ENCODE data around the gene CHAMP1. TPM values are rescaled to one million over a fixed set of nuclear protein-coding genes. Genes with fewer than 3 reads are reported as not detected.

Gene CHAMP1
- total and polyA plus RNA-seq, 2 of the 13 experiments (the other 11 are each of a cell fraction or from before 2014, with no cell fraction given) = 8.4 to 9.7 TPM

DNA sequence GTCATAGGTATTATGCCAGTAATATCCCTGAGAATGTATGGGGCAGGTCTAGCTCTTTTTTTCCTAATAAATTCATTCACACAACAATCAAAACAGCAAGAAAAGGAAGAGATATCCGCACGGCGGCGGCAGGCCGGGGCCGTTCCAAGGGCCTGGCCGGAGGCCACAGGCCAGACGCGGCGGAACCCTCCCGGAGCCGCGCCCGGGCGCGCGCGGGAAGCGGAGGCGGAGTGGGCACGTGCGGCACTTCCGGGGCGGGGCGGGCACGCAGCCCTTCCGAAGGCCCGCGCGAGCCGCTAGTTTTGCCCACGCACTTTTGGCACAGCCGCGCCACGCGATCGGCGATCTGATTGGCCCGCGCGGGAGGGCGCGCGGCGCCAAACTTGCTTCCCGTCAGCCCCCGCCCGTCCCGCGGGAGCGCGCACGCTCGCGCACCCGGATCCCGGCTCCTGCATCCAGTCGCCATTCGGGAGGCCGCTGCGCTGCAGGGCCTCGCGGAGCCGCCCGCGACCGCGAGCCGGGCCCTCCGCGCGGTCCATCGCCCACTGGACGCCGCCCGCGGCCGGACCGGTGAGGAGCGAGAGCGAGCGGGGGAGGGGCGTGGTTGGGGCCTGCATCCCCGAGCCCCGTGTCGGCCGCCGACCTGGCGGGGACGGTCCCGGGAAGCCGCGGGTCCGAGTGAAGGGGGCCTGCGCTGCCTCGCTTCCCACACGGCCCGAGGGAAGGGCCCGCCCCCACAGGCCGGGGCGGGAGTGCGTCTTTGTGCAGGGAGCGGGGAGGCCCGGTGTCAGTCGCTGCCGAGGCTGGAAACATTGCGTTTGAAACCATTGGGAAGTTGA is at the start of gene CHAMP1 (continued):
- TF ChIP-seq KDM4B (CRISPR knock-in tag; IDR thresholded peaks at IDR 0.05) (no peak), CAMTA2 (CRISPR knock-in tag; IDR thresholded peaks at IDR 0.05; ENCODE audit: borderline replicate concordance) (no peak), ZNF678 (CRISPR knock-in tag; IDR thresholded peaks at IDR 0.05) (no peak), ZNF629 (CRISPR knock-in tag; conservative IDR thresholded peaks at IDR 0.05) (no peak), ZSCAN22 (CRISPR knock-in tag; IDR thresholded peaks at IDR 0.05) (no peak; the same call in 1 of the 2 replicates), FOSL1 (CRISPR knock-in tag; IDR thresholded peaks at IDR 0.05; ENCODE audit: borderline replicate concordance) (no peak)
- TF ChIP-seq, protein P1, sequence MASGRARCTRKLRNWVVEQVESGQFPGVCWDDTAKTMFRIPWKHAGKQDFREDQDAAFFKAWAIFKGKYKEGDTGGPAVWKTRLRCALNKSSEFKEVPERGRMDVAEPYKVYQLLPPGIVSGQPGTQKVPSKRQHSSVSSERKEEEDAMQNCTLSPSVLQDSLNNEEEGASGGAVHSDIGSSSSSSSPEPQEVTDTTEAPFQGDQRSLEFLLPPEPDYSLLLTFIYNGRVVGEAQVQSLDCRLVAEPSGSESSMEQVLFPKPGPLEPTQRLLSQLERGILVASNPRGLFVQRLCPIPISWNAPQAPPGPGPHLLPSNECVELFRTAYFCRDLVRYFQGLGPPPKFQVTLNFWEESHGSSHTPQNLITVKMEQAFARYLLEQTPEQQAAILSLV (CRISPR knock-in tag; IDR thresholded peaks at IDR 0.05; ENCODE audit: borderline replicate concordance) = peak; percentile 46; the same call in 1 of the 2 replicates
- TF ChIP-seq, protein P2, sequence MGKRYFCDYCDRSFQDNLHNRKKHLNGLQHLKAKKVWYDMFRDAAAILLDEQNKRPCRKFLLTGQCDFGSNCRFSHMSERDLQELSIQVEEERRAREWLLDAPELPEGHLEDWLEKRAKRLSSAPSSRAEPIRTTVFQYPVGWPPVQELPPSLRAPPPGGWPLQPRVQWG (CRISPR knock-in tag; IDR thresholded peaks at IDR 0.05; ENCODE audit: borderline replicate concordance, low read depth) = no peak
- TF ChIP-seq, protein P3, sequence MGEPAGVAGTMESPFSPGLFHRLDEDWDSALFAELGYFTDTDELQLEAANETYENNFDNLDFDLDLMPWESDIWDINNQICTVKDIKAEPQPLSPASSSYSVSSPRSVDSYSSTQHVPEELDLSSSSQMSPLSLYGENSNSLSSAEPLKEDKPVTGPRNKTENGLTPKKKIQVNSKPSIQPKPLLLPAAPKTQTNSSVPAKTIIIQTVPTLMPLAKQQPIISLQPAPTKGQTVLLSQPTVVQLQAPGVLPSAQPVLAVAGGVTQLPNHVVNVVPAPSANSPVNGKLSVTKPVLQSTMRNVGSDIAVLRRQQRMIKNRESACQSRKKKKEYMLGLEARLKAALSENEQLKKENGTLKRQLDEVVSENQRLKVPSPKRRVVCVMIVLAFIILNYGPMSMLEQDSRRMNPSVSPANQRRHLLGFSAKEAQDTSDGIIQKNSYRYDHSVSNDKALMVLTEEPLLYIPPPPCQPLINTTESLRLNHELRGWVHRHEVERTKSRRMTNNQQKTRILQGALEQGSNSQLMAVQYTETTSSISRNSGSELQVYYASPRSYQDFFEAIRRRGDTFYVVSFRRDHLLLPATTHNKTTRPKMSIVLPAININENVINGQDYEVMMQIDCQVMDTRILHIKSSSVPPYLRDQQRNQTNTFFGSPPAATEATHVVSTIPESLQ (CRISPR knock-in tag; conservative IDR thresholded peaks at IDR 0.05) = no peak
- TF ChIP-seq, protein P4, sequence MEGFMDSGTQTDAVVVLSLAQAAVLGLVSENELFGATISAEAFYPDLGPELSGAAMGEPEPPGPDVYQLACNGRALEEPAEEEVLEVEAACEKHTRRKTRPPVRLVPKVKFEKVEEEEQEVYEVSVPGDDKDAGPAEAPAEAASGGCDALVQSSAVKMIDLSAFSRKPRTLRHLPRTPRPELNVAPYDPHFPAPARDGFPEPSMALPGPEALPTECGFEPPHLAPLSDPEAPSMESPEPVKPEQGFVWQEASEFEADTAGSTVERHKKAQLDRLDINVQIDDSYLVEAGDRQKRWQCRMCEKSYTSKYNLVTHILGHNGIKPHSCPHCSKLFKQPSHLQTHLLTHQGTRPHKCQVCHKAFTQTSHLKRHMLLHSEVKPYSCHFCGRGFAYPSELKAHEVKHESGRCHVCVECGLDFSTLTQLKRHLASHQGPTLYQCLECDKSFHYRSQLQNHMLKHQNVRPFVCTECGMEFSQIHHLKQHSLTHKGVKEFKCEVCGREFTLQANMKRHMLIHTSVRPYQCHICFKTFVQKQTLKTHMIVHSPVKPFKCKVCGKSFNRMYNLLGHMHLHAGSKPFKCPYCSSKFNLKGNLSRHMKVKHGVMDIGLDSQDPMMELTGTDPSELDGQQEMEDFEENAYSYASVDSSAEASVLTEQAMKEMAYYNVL (CRISPR knock-in tag; IDR thresholded peaks at IDR 0.05; ENCODE audit: borderline replicate concordance) = no peak
- TF ChIP-seq, protein P5, sequence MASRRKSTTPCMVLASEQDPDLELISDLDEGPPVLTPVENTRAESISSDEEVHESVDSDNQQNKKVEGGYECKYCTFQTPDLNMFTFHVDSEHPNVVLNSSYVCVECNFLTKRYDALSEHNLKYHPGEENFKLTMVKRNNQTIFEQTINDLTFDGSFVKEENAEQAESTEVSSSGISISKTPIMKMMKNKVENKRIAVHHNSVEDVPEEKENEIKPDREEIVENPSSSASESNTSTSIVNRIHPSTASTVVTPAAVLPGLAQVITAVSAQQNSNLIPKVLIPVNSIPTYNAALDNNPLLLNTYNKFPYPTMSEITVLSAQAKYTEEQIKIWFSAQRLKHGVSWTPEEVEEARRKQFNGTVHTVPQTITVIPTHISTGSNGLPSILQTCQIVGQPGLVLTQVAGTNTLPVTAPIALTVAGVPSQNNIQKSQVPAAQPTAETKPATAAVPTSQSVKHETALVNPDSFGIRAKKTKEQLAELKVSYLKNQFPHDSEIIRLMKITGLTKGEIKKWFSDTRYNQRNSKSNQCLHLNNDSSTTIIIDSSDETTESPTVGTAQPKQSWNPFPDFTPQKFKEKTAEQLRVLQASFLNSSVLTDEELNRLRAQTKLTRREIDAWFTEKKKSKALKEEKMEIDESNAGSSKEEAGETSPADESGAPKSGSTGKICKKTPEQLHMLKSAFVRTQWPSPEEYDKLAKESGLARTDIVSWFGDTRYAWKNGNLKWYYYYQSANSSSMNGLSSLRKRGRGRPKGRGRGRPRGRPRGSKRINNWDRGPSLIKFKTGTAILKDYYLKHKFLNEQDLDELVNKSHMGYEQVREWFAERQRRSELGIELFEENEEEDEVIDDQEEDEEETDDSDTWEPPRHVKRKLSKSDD (CRISPR knock-in tag; IDR thresholded peaks at IDR 0.05; ENCODE audit: low read depth) = no peak
- TF ChIP-seq, protein P6, sequence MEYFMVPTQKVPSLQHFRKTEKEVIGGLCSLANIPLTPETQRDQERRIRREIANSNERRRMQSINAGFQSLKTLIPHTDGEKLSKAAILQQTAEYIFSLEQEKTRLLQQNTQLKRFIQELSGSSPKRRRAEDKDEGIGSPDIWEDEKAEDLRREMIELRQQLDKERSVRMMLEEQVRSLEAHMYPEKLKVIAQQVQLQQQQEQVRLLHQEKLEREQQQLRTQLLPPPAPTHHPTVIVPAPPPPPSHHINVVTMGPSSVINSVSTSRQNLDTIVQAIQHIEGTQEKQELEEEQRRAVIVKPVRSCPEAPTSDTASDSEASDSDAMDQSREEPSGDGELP (IDR thresholded peaks at IDR 0.05; ENCODE audit: borderline replicate concordance, low read depth) = no peak; the same call in 1 of the 2 replicates
- TF ChIP-seq, protein P7, sequence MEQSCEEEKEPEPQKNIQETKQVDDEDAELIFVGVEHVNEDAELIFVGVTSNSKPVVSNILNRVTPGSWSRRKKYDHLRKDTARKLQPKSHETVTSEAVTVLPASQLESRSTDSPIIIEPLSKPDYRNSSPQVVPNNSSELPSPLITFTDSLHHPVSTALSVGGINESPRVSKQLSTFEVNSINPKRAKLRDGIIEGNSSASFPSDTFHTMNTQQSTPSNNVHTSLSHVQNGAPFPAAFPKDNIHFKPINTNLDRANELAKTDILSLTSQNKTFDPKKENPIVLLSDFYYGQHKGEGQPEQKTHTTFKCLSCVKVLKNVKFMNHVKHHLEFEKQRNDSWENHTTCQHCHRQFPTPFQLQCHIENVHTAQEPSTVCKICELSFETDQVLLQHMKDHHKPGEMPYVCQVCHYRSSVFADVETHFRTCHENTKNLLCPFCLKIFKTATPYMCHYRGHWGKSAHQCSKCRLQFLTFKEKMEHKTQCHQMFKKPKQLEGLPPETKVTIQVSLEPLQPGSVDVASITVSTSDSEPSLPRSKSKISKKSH (CRISPR knock-in tag; IDR thresholded peaks at IDR 0.05; ENCODE audit: borderline replicate concordance) = peak; percentile 63; the same call in 1 of the 2 replicates
- TF ChIP-seq, protein P8, sequence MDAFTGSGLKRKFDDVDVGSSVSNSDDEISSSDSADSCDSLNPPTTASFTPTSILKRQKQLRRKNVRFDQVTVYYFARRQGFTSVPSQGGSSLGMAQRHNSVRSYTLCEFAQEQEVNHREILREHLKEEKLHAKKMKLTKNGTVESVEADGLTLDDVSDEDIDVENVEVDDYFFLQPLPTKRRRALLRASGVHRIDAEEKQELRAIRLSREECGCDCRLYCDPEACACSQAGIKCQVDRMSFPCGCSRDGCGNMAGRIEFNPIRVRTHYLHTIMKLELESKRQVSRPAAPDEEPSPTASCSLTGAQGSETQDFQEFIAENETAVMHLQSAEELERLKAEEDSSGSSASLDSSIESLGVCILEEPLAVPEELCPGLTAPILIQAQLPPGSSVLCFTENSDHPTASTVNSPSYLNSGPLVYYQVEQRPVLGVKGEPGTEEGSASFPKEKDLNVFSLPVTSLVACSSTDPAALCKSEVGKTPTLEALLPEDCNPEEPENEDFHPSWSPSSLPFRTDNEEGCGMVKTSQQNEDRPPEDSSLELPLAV (CRISPR knock-in tag; conservative IDR thresholded peaks at IDR 0.05; ENCODE audit: low read depth) = peak; percentile 77; the same call in 1 of the 2 replicates
